T-helper 2 cell treated with Interferon-gamma antibody and Interleukin-4, amounts not matched to agents 5 μg/mL and 100 μg/mL, for 36 hours (primary cell): ENCODE measurements around the gene ASIC3.

Experiments
- DNase-seq: peaks from one replicate; pipeline ENCODE4 v3.0.0; 2021; ENCODE audit warnings: low spot score
- H3K27ac Mint-ChIP-seq: one replicate; pipeline ENCODE4 v1.8.0; 2021; ENCODE audit warnings: mild to moderate bottlenecking, mixed read lengths
- H3K27me3 Mint-ChIP-seq: one replicate; pipeline ENCODE4 v1.8.0; 2021; ENCODE audit warnings: low read depth, mixed read lengths
- H3K36me3 Mint-ChIP-seq: one replicate; pipeline ENCODE4 v1.8.0; 2021; ENCODE audit warnings: low read depth, mixed read lengths
- H3K4me1 Mint-ChIP-seq: one replicate; pipeline ENCODE4 v1.8.0; 2021; ENCODE audit warnings: low read depth, mixed read lengths
- H3K4me3 Mint-ChIP-seq: one replicate; pipeline ENCODE4 v1.8.0; 2022; ENCODE audit warnings: mild to moderate bottlenecking, moderate library complexity, mixed read lengths
- H3K9me3 Mint-ChIP-seq: one replicate; pipeline ENCODE4 v1.8.0; 2021; ENCODE audit warnings: mixed read lengths

The ASIC3 gene

GRCh38 chr7:151047976-151048815 is at the start of gene ASIC3:
Gene ASIC3, plus strand, starts transcription at chr7:151048531. Its CDS starts 355 bp downstream, at chr7:151048886.
- H3K27ac Mint-ChIP-seq, result no peak within 1 kb of the TSS
- H3K9me3 Mint-ChIP-seq, result no peaks in the 10 kb centered on the region
- H3K4me1 Mint-ChIP-seq, result peaks cover 7% of the 10 kb centered on the region
- peaks cover 3% of the 10 kb centered on the region for H3K36me3 Mint-ChIP-seq
- H3K27me3 Mint-ChIP-seq, result peaks cover 3% of the 10 kb centered on the region
- no peak for DNase-seq
- no peak within 1 kb of the TSS for H3K4me3 Mint-ChIP-seq

DNA sequence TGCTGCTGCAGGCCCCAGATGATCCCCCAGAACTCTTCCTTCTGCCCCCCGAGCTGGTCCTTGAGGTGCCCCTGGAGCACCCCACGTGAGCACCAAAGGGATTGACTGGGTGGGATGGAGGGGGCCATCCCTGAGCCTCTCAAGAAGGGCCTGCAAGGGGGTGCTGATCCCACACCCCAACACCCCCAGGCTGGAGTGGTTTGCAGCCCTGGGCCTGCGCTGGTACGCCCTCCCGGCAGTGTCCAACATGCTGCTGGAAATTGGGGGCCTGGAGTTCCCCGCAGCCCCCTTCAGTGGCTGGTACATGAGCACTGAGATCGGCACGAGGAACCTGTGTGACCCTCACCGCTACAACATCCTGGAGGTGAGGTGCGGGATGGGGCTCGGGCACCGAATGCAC is 49.3 kb upstream of the ASIC3 start:
- Mint-ChIP-seq H3K4me3 (no peak overlapping the region), H3K36me3 (no peaks in the 10 kb centered on the region), H3K4me1 (peaks cover 16% of the 10 kb centered on the region), H3K27me3 (no peaks in the 10 kb centered on the region), H3K9me3 (no peaks in the 10 kb centered on the region), H3K27ac (no peak overlapping the region)
- DNase-seq, result no peak

DNA sequence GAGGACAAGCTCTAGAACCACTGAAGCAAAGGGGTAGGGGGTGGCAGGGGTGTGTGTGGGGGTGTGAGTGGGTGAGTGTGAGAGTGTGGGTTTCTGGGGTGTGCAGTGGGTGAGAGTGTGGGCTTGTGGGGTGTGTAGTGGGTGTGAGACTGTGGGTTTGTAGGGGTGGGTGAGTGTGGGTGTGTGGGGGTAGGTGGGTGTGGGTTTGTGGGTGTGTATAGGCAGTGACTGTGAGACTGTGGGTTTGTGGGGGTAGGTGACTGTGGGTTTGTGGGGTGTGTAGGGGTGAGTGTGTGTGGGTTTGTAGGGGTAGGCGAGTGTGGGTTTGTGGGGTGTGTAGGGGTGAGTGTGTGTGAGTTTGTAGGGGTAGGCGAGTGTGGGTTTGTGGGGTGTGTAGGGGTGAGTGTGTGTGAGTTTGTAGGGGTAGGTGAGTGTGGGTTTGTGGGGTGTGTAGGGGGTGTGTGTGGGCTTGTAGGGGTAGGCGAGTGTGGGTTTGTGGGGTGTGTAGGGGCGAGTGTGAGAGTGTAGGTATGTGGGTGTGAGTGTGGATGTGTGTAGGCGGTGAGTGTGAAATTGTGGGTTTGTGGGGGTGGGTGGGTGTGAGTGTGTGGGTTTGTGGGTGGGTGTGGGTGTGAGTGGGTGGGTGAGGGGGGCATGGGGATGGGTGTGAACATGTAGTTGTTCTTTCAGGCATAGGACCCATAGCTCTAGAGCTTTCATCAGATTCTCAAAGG is 48.7 kb upstream of the ASIC3 start:
- Mint-ChIP-seq H3K36me3 (no peaks in the 10 kb centered on the region), H3K4me1 (peaks cover 12% of the 10 kb centered on the region), H3K27ac (no peak overlapping the region), H3K9me3 (no peaks in the 10 kb centered on the region), H3K4me3 (no peak overlapping the region), H3K27me3 (no peaks in the 10 kb centered on the region)
- DNase-seq, result no peak

- no peak for DNase-seq
- H3K4me3 Mint-ChIP-seq, result no peak overlapping the region
- H3K36me3 Mint-ChIP-seq, result peaks cover 2% of the 10 kb centered on the region
- no peak overlapping the region for H3K27ac Mint-ChIP-seq
- H3K27me3 Mint-ChIP-seq, result no peaks in the 10 kb centered on the region
- H3K9me3 Mint-ChIP-seq, result no peaks in the 10 kb centered on the region
- peaks cover 12% of the 10 kb centered on the region for H3K4me1 Mint-ChIP-seq
These were observed 47.3 kb upstream of the ASIC3 start for GRCh38 chr7:151000897-151001495.

DNA sequence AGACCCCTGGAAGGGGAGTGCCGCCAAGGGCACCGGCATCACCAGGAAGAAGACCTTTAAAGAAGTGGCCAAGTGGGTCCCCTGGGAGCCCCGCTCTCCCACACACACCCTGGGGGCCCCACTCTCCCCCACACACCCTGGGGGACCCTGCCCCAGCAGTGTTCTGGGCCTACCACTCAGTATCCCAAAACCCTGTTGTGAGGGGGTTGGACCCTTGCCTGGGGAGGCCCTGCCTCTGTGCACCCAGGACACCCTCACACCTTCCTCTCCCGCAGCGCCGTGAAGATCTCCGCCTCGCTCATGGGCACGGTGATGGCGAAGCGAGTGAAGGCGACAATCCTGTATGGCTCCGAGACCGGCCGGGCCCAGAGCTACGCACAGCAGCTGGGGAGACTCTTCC is 46.8 kb upstream of the ASIC3 start:
- Mint-ChIP-seq H3K36me3 (peaks cover 2% of the 10 kb centered on the region), H3K4me1 (peaks cover 12% of the 10 kb centered on the region), H3K27ac (no peak overlapping the region), H3K27me3 (no peaks in the 10 kb centered on the region), H3K4me3 (no peak overlapping the region), H3K9me3 (no peaks in the 10 kb centered on the region)
- DNase-seq, result no peak

DNA sequence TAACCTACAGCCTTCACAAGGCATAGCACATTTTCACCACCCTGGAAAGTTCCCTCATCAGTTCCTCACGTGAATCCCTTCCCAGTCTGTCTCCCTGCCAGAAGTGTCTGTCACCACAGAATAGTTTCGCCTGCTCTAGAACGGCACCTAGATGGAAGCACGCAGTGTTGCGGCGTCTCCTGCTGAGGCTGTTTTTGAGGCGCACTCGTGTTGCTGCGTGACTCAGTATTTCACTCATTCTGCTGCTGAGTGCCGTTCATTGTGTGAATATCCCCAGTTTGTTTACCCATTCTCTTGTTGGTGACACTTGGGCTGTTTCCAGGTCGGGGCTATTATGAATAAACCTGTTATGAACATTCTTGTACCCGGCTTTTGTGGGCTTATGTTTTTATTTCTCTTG is 44.8 kb upstream of the ASIC3 start:
- Mint-ChIP-seq H3K36me3 (peaks cover 4% of the 10 kb centered on the region), H3K9me3 (no peaks in the 10 kb centered on the region), H3K4me1 (peaks cover 24% of the 10 kb centered on the region), H3K4me3 (no peak overlapping the region), H3K27me3 (no peaks in the 10 kb centered on the region), H3K27ac (no peak overlapping the region)
- no peak for DNase-seq

GRCh38 chr7:151005566-151005965 is 42.8 kb upstream of the ASIC3 start:
- peaks cover 4% of the 10 kb centered on the region for H3K36me3 Mint-ChIP-seq
- DNase-seq, result no peak
- no peaks in the 10 kb centered on the region for H3K27me3 Mint-ChIP-seq
- H3K27ac Mint-ChIP-seq, result no peak overlapping the region
- no peaks in the 10 kb centered on the region for H3K9me3 Mint-ChIP-seq
- H3K4me3 Mint-ChIP-seq, result no peak overlapping the region
- H3K4me1 Mint-ChIP-seq, result peaks cover 31% of the 10 kb centered on the region

DNA sequence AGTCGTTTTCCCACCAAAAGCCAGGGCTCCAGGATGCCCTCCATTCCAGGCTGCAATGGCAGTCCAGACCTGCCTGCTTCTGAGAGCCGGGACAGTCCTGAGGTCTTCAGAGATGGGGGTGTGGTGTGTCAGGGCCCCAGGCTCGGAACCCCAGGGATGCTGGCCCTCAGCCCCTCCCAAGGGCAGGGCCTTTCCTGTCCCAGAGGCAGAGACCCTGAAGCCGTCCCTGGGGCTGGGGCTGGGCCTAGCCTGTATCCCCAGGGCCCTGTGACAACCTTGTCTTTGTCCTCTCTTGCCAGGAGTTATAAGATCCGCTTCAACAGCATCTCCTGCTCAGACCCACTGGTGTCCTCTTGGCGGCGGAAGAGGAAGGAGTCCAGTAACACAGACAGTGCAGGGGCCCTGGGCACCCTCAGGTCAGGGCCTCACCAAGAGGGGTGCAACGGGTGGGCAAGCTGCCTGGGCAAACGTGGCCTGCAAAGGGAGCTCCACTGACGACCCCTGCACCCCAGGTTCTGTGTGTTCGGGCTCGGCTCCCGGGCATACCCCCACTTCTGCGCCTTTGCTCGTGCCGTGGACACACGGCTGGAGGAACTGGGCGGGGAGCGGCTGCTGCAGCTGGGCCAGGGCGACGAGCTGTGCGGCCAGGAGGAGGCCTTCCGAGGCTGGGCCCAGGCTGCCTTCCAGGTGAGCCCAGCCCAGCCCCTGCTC is 41.6 kb upstream of the ASIC3 start:
- H3K27ac Mint-ChIP-seq, result peak overlapping the region; percentile 62
- peaks cover 4% of the 10 kb centered on the region for H3K36me3 Mint-ChIP-seq
- peaks cover 37% of the 10 kb centered on the region for H3K4me1 Mint-ChIP-seq

GRCh38 chr7:151007469-151007898 is 40.8 kb upstream of the ASIC3 start:
- H3K9me3 Mint-ChIP-seq, result no peaks in the 10 kb centered on the region
- peaks cover 43% of the 10 kb centered on the region for H3K4me1 Mint-ChIP-seq
- peak overlapping the region; percentile 74 for H3K27ac Mint-ChIP-seq
- H3K27me3 Mint-ChIP-seq, result no peaks in the 10 kb centered on the region
- peak overlapping the region; percentile 83 for H3K4me3 Mint-ChIP-seq
- H3K36me3 Mint-ChIP-seq, result peaks cover 10% of the 10 kb centered on the region
- no peak for DNase-seq

More for the DNA sequence above, 41.6 kb upstream of the ASIC3 start:
- H3K4me3 Mint-ChIP-seq, result no peak overlapping the region
- no peaks in the 10 kb centered on the region for H3K9me3 Mint-ChIP-seq
- H3K27me3 Mint-ChIP-seq, result no peaks in the 10 kb centered on the region
- DNase-seq, result no peak

GRCh38 chr7:151008143-151008510 is 40.2 kb upstream of the ASIC3 start:
- Mint-ChIP-seq H3K9me3 (no peaks in the 10 kb centered on the region), H3K36me3 (peaks cover 13% of the 10 kb centered on the region), H3K4me3 (peak overlapping the region; percentile 83), H3K27ac (peak overlapping the region; percentile 74), H3K27me3 (no peaks in the 10 kb centered on the region), H3K4me1 (peaks cover 47% of the 10 kb centered on the region)
- DNase-seq, result no peak

DNA sequence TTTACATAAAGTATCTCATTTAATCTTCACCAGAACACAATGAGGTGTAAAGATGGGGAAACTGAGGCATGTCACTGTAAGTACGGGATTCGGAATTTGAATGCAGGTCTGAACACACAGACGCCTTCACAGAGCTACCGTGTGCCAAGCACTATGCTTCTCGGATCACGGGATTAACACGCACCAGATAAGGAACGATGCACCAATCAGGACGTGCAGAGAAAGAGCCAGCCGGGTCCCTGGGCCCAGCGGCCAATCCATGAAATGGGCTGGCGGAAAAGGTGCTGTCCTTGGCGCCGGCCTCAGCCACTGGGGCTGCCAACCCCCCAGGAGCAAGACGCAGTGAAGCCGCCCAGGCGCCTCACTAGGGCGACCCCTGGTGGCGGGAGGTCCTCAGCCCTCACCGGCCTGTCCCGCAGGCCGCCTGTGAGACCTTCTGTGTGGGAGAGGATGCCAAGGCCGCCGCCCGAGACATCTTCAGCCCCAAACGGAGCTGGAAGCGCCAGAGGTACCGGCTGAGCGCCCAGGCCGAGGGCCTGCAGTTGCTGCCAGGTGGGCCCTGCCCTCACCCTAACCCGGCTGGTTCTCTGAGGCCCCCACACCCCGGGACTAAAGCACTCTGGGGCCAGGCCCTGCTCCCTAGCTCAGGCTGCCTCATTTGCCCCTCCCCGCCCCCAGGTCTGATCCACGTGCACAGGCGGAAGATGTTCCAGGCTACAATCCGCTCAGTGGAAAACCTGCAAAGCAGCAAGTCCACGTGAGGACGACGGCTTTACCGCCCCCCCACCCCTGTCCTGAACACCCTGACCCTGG is 39.6 kb upstream of the ASIC3 start:
- no peaks in the 10 kb centered on the region for H3K9me3 Mint-ChIP-seq
- peak; percentile 75 for DNase-seq
- H3K4me3 Mint-ChIP-seq, result peak overlapping the region; percentile 83
- peak overlapping the region; percentile 74 for H3K27ac Mint-ChIP-seq
- no peaks in the 10 kb centered on the region for H3K27me3 Mint-ChIP-seq
- H3K36me3 Mint-ChIP-seq, result peaks cover 13% of the 10 kb centered on the region
- H3K4me1 Mint-ChIP-seq, result peaks cover 47% of the 10 kb centered on the region

DNA sequence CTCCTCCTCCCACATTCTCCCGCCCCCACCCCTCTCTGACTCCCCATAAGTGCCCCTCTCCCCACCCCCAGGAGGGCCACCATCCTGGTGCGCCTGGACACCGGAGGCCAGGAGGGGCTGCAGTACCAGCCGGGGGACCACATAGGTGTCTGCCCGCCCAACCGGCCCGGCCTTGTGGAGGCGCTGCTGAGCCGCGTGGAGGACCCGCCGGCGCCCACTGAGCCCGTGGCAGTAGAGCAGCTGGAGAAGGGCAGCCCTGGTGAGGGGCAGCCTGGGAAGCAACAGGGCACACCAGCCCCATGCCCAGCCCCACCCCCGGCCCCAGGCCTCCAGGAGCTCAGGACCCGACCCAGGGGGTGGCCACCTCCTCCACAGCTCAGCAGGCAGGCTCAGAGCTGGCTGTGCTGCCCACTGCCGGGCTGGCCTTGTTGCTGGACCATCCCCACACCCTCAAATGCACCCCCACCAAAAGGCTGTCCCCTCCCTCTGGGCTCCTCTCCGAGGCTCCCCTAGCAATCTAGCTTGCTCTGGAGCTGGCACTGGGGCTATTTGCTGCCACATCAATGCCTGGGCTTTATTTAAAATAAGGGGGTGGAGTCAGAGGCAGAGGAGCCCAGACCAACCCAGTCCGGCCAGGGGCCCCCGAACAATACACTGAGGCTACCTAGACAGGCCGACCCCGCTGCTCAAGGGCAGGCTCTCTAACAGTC is 38.8 kb upstream of the ASIC3 start:
- Mint-ChIP-seq H3K27ac (no peak overlapping the region), H3K27me3 (no peaks in the 10 kb centered on the region)

GRCh38 chr7:151010037-151010306 is 38.4 kb upstream of the ASIC3 start:
- Mint-ChIP-seq H3K36me3 (peaks cover 18% of the 10 kb centered on the region), H3K9me3 (no peaks in the 10 kb centered on the region), H3K4me1 (peaks cover 56% of the 10 kb centered on the region), H3K4me3 (peak overlapping the region; percentile 76), H3K27me3 (no peaks in the 10 kb centered on the region), H3K27ac (peak overlapping the region; percentile 93)
- DNase-seq, result no peak

More for the DNA sequence above, 38.8 kb upstream of the ASIC3 start:
- peak overlapping the region; percentile 83 for H3K4me3 Mint-ChIP-seq
- peaks cover 52% of the 10 kb centered on the region for H3K4me1 Mint-ChIP-seq
- peaks cover 17% of the 10 kb centered on the region for H3K36me3 Mint-ChIP-seq
- H3K9me3 Mint-ChIP-seq, result no peaks in the 10 kb centered on the region
- DNase-seq, result no peak
